Stimulated activated CD4-positive, alpha-beta T cell treated with anti-CD3 and anti-CD28 coated beads, Interleukin-4, amount 100 ng/mL, for 1 hour (primary cell): ENCODE data around the gene PPP1CA.

Source experiments
- DNase-seq: peaks from one replicate; pipeline ENCODE4 v3.0.0-alpha.2; 2020

Gene PPP1CA

GRCh38 chr11:67349036-67349435 is 52.6 kb downstream of the PPP1CA start:
- no peak for DNase-seq
